Right atrium auricular region (tissue), 2 donors: Measurements from ENCODE around the gene ZNF862. TPM values are rescaled to one million over a fixed set of nuclear protein-coding genes. Genes with fewer than 3 reads are reported as not detected.

Experiments
- DNase-seq: peaks from one replicate; pipeline ENCODE4 v3.0.0-alpha.2; 2019; ENCODE audit warnings: low spot score
- H3K27ac ChIP-seq, 2 donors: fragments of 200-600 bp; sonication (generic); 1 replicate in 1 of 2; 2 replicates in 1 of 2; pipeline ENCODE4 v1.5.1; 2016 to 2019
- H3K27me3 ChIP-seq, 2 donors: fragments of 200-600 bp; sonication (generic); one replicate each; pipeline versions ENCODE4 v1.5.1 to v1.6.0; 2017 to 2019
- H3K36me3 ChIP-seq: fragments of 200-600 bp; sonication (generic); one replicate; pipeline ENCODE4 v1.5.1; 2016
- H3K4me1 ChIP-seq, 2 donors: fragments of 200-600 bp; sonication (generic); one replicate each; pipeline versions ENCODE4 v1.5.1 to v1.6.0; 2017 to 2019
- H3K4me3 ChIP-seq, 2 donors: fragments of 200-600 bp; sonication (generic); 1 replicate in 1 of 2; 2 replicates in 1 of 2; pipeline ENCODE4 v1.5.1; 2017 to 2019; ENCODE audit warnings: mild to moderate bottlenecking in 1 of 2, moderate library complexity in 1 of 2
- H3K9me3 ChIP-seq, 2 donors: fragments of 200-600 bp; sonication (generic); one replicate each; pipeline ENCODE4 v1.5.1; 2019
- total RNA-seq, 2 donors: library from RNA; depleted of rRNA; stranded (reverse); fragments of >200 nt; gene quantifications; one replicate each; pipeline ENCODE4 v1.1.0, GENCODE V29; 2016
- TF ChIP-seq, protein P1 (sequence below), 2 donors: fragments of 200-600 bp; sonication (generic); IDR thresholded peaks; one replicate each; pipeline ENCODE4 v1.5.1; 2019; ENCODE audit warnings: antibody characterized with exemption in 2 of 2

ZNF862 gene
- total RNA-seq, 2 donors from 2014 or later = 7.0 to 11.0 TPM

- Histone ChIP-seq H3K4me3 (no peak overlapping the region), H3K27ac (no peak overlapping the region), H3K27me3 (no peaks in the 10 kb centered on the region), H3K4me1 (peaks cover 0 to 31% of the 10 kb centered on the region in 2 donors), H3K9me3 (no peaks in the 10 kb centered on the region), H3K36me3 (no peaks in the 10 kb centered on the region)
- TF ChIP-seq, protein P1, sequence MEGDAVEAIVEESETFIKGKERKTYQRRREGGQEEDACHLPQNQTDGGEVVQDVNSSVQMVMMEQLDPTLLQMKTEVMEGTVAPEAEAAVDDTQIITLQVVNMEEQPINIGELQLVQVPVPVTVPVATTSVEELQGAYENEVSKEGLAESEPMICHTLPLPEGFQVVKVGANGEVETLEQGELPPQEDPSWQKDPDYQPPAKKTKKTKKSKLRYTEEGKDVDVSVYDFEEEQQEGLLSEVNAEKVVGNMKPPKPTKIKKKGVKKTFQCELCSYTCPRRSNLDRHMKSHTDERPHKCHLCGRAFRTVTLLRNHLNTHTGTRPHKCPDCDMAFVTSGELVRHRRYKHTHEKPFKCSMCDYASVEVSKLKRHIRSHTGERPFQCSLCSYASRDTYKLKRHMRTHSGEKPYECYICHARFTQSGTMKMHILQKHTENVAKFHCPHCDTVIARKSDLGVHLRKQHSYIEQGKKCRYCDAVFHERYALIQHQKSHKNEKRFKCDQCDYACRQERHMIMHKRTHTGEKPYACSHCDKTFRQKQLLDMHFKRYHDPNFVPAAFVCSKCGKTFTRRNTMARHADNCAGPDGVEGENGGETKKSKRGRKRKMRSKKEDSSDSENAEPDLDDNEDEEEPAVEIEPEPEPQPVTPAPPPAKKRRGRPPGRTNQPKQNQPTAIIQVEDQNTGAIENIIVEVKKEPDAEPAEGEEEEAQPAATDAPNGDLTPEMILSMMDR (IDR thresholded peaks at IDR 0.05) = no peak
- no peak for DNase-seq
These were observed 41.1 kb downstream of the ZNF862 start for GRCh38 chr7:149879271-149879743.

DNA sequence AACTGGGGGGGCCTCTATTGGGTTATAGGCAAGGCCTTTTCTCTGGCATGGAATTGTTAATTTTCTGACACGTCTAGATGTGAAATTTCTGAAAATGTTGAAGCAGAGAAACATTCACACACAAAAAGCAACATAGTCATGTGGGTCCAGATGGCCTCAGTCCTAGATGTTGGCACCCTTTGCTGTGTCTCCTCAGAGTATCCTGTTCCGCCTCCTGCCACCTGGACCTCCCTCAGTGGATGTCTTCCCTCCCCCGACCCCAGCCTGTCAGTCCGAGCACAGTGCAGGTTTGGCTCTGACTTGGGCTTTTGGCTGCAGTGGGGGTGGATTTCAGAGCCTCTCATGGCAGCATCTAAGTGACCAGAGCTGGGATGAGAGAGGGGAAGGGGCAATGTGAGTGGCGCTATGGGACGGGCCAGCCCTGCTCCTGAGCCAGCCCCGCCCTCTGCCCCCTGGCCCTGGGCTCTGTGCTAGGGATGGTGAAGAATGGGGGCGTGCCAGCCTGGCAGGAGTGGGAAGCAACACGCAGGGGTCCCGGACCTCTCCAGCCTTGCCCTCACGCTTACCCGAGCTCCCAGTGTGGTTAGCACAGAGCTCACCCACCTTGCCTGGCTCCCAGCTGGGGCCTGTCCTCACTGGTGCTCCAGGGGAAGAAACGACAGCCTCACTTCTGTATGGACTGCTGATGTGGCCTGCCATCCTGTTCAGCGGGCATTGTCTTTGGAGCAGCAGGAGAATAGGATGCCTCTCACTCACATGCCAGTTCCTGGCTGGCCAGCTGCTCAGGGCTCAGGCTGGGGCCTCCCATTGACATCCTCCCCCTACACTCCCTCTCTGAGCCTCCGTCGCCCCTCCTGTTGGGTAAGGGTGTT lies 41.8 kb downstream of the ZNF862 start:
- H3K4me1 ChIP-seq = peaks cover 0 to 32% of the 10 kb centered on the region in 2 donors
- H3K4me3 ChIP-seq = no peak overlapping the region
- no peaks in the 10 kb centered on the region for H3K36me3 ChIP-seq
- H3K27ac ChIP-seq = no peak overlapping the region
- H3K27me3 ChIP-seq = no peaks in the 10 kb centered on the region
- H3K9me3 ChIP-seq = no peaks in the 10 kb centered on the region
- TF ChIP-seq, protein P1 (IDR thresholded peaks at IDR 0.05) = no peak
- DNase-seq = no peak

DNA sequence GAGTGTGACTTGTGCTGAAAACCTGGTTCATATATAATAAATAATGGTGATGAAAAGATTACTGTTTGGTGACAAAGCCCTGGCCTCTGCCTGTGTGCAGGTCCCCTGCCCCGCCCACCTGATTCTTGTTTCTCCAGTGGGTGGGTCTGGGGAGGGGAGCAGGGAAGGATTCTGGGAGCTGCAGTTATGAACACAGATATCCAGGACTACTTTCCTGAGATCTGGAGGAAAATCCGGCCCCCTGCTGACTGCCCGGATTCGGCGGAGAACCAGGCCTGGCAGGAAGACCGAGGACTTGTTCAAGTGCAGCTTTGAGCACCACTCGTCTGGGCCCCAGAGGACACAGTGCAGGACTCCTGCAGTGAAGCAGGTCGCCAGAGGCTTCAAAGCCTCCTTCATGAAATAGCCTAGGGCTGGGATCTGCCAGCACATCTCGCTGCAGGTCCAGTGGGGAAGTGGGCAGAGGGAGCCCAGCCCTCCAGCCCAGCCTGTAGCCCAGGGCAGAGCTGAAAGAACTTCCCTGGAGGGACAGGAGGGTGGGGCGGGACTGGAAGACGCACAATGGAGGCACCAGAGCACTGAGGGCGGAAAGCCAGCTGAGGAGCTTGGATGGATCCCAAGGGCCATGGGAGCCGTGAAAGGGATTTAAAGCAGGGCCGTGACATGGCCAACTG lies 42.6 kb downstream of the ZNF862 start:
- H3K4me1 ChIP-seq = peaks cover 0 to 39% of the 10 kb centered on the region in 2 donors
- no peak for DNase-seq

GRCh38 chr7:149881328-149882247 lies 43.4 kb downstream of the ZNF862 start:
- TF ChIP-seq, protein P1 (IDR thresholded peaks at IDR 0.05) = no peak
- Histone ChIP-seq H3K9me3 (no peaks in the 10 kb centered on the region), H3K27ac (no peak overlapping the region), H3K4me1 (peaks cover 0 to 39% of the 10 kb centered on the region in 2 donors), H3K4me3 (no peak overlapping the region), H3K27me3 (no peaks in the 10 kb centered on the region), H3K36me3 (no peaks in the 10 kb centered on the region)
- no peak for DNase-seq

More for the DNA sequence above, 42.6 kb downstream of the ZNF862 start:
- H3K27ac ChIP-seq = no peak overlapping the region
- TF ChIP-seq, protein P1 (IDR thresholded peaks at IDR 0.05) = no peak
- no peak overlapping the region for H3K4me3 ChIP-seq
- H3K9me3 ChIP-seq = no peaks in the 10 kb centered on the region
- no peaks in the 10 kb centered on the region for H3K27me3 ChIP-seq
- no peaks in the 10 kb centered on the region for H3K36me3 ChIP-seq

GRCh38 chr7:149882248-149883047 lies 44.3 kb downstream of the ZNF862 start:
- no peak for DNase-seq
- Histone ChIP-seq H3K4me1 (peaks cover 0 to 39% of the 10 kb centered on the region in 2 donors), H3K9me3 (no peaks in the 10 kb centered on the region), H3K36me3 (no peaks in the 10 kb centered on the region), H3K4me3 (no peak overlapping the region), H3K27me3 (no peaks in the 10 kb centered on the region), H3K27ac (peak overlapping the region in 1 of 2 donors; percentile 32)
- TF ChIP-seq, protein P1 (IDR thresholded peaks at IDR 0.05) = no peak
